GM19468 (cell line): ENCODE measurements around the gene UFC1.

ENCODE experiments used
- ATAC-seq: cut with Tn5 transposase; IDR thresholded peaks from one replicate; pipeline ENCODE4 v1.9.1; 2021; ENCODE audit warnings: mild to moderate bottlenecking, moderate library complexity, moderate number of reproducible peaks; ENCODE audit not compliant: unreplicated experiment; ENCODE audit errors: extremely low read depth

The UFC1 gene

DNA sequence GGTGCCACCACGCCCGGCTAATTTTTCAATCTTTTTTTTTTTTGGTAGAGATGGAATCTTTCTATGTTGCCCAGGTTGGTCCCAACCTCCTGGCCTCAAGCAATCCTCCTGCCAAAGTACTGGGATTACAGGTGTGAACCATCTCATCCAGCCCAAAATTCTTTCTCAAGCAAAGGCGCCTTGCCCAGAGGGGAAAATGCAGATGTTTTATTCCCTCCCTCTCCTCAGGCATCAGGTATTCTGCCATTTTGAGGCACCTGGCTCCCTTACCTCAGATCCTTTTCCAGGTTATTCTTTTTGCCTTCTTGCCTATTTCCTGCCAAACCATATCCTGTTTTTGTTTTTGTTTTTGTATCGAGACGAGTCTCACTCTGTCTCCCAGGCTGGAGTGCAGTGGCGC is 34.6 kb downstream of the UFC1 start:
- ATAC-seq = no peak

DNA sequence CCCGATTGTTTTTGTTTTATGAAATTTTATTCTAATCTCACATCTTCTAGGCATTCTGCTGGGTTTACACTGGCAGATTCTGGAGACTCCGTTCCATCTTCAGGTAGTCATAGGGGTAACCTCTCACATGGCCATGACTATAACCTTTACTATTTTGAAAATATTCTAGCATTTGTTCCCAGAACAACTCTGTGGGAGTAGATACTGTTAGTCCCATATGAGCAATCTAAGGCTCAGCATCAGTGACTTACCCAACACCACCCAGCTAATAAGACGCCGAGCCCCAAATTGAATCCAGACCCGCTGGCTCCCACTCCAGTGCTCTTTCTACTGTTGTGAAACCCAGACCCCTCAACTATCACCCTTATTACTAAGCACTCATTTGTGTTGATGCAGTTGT is 35.3 kb downstream of the UFC1 start:
- ATAC-seq = no peak

DNA sequence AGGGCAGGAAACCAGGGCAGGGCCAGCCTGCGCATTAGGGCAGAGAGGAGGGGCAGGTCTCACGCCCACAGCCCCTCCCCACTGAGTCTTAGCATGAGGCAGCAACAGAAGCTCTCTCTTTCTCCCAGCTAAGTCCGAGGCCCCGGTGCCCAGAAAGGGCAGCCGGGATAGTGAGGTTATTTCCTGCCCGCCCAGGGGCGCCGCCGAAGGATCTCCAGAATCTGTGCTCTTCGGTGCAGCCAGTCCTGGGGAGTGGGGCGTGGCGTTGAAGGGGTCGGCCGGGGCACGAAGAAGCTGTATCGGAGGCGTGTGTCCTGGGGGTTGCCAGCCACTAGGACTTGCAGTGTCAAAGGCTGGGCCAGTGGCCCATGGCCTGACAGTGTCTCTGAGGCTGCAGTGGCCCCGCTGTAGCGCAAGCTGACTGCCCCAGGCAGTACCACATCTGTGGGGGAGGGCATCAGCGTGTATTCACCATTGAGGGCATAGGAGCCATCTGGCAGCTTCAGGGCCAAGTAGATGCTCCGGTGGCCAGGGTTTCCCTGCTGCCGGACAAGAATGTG is 37.3 kb downstream of the UFC1 start:
- ATAC-seq = no peak

DNA sequence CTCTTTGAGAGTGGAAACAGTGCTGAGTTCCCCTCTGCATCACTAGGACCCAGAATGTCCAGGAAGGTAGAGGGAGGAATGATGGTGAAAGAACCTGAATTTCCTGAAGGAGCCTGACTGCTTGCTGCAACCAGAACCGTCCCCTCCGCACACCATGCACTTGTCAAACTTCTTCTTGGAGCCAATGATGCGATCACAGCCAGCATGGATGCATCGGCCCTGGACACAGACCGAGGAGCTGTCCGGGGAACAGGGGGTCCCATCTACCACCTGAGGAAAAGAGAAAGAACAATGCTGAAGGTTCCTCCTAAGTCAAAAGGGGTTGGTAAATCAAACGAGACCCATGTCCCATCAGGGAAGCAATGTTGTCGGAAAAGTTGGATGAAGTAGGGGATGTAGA is 38.2 kb downstream of the UFC1 start:
- ATAC-seq = no peak

DNA sequence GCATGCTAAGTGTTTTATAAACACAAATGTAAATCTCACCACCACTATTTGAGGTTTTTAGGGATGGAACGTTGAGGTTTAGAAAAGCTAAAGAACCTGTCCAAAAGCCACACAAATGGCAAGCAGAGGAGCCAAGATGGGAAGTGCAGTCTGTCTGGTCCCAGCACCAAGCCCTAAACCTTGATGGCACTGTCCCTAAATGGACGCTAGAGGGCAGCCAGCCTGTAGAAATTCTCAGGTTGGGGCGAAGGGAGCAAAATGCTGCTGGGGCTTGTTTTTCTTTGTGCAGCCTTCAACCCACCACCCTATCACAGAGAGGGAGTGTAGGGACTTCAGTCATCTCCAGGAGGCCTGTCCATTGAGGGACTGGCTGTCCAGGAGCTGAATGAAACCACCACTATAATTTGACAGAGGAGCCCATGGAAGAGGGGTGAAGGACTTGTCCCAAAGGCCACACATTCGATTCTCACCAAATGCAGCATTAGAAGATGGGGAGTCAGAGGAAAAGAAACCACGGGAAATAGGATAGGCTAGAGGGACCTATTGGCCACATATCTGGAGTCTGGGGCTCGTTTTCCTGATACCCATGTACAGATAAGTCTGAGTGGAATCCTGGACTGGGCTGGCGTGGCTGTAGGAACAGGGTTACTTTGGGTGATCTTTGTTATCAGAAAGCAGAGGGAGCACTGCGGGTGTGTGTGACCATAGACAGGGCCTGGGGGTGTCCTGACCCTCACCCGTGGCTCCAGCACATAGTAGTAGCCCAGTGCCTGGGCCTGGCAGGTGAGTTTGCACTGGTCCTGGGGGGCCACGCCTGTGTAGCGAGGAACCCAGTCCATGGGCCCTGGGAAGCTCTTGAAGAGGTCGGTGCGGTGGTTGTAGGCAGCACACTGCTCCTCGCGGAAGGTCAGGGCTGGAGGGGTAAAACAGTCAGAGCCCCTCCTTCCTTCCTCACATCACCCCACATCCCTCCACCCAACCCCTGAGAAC is 39.0 kb downstream of the UFC1 start:
- ATAC-seq = no peak

DNA sequence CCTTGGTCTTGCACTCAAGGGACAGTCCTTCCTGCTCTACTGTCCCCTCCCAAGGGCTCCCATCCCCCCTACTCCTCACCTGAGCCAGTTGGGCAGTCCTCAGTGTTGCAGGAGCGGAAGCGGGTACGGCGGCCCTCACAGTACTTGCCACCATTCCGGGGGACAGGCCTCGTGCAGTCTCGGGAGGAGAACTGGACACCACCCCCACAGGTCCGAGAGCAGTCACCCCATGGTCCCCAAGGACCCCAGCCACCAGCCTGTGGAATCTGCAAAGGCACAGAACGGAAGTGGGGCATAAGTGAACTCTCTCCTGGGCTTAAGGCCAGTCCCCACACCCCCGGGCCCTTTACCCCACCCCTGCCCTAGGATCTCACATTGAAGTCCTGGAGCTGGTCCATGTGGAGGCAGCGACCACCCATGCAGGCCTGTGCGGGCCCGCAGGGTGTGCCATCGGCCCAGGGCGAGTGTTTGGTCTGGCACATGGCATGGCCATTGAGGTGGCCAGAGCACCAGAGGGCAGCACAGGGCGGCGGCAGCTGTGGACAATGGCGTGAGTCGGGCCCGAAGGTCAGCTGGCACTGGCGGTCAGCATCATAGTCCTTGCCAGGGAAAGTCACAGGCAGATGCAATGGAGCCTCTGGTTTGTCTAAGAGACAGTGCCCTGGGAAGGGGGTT is 39.9 kb downstream of the UFC1 start:
- ATAC-seq = no peak

DNA sequence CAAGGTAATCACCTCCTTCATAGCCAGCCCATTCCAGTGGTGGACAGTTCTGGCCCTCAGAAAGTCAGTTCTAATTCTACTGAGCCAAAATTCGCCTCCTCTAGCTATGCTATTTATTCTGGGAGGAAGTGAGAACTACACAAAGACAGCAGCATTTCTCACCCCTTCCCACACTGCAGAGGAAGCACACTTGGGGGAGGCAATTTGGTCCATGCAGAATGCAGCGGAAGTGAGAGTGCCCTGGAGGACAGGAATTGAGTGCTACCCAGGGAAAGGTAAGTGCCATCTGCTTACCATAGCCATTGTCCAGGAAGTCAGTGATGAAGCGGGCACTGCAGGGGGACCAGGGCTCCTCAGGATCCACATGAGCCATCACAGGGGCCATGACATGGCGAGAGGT is 41.4 kb downstream of the UFC1 start:
- ATAC-seq = no peak

DNA sequence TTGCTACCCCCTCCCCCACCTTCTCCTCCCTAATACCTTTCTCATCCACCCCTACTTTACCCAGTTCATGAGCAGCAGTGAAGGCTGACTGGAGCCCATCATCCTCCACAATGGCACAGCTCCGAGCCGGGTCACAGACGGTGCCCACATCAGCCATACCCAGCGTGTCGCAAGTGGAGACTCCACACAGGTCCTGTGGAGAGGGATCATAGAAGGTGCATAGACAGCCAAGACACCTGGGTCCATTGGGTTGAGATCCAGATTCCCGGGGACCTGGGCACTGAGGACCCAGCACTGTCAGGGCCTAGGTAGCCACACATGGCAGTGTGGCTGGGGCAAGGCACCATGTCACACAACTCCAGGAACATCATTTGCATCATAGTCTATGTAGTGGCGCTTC is 42.3 kb downstream of the UFC1 start:
- no peak for ATAC-seq

DNA sequence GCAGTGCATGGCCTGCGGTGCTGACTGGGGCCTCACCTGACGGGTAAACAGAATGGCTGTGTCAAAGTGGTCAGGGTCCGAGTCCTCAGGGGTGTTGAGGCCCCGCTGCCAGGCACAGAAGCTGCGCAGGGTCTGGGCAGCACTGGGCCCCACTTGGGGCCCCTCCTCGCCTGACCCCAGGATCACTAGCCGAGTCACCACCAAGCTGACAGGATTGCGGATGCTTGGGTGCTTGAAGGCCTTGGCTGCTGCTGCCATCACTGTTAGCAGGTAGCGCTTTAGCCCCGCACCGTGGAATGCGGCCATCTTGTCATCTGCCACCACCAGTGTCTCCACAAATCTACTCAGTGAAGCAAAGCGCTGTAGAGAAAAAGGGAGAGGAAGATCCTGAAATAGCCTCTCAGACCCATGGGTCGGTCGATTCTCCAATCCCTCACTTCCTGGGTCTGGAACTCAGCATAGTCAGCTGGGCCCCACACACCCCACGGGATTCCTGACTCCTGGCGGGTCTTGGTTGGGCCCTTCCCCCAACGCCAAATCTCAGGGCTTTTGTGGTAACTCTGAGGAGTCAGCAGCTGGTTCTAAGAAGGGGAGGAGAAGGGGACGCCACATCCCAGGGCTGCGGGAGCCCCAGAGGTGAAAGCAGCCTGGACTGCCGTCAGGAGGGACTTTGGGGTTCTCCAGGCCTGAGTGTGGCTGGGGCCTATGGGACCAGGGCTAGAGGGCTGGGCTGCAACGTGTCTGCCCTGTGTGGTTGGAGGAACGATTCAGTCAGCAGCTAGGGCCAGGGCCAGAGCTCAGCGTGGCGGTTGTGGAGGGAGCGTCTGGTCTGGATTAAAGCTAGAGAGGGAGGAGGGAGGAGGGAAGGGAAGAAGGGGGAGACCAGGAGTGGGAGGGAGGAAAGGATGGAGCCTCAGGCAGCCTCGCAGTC is 43.0 kb downstream of the UFC1 start:
- no peak for ATAC-seq

DNA sequence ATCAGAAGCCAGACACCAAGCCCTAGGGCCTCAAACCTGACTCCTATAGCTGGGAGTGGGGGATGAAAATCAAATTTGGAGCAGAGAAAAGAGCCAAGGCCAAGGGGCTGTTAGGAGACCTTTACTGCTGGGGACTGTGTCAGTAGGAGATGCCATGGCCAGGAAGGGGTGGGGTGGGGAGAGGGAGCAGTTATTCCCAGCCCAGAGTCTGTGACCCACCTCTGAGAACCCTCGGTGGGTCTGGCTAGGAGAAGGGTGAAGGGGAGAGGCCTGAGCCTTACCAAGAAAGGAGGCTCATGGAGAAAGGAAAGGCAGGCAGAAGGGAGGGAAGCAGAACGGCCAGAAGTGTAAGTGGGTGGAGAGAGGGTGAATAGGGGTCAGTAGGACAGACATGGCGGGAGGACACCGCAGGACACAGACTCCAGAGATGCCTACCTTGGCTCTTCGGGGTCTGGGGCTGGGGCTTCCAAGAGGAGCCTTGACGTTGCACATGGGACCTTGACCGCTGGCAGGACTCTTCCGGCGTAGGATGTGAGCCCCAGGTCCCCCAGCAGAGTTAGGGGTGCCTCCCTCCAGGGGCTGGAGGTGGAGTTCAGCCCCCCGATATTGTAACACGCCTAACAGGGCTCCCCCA is 43.9 kb downstream of the UFC1 start:
- ATAC-seq = no peak

DNA sequence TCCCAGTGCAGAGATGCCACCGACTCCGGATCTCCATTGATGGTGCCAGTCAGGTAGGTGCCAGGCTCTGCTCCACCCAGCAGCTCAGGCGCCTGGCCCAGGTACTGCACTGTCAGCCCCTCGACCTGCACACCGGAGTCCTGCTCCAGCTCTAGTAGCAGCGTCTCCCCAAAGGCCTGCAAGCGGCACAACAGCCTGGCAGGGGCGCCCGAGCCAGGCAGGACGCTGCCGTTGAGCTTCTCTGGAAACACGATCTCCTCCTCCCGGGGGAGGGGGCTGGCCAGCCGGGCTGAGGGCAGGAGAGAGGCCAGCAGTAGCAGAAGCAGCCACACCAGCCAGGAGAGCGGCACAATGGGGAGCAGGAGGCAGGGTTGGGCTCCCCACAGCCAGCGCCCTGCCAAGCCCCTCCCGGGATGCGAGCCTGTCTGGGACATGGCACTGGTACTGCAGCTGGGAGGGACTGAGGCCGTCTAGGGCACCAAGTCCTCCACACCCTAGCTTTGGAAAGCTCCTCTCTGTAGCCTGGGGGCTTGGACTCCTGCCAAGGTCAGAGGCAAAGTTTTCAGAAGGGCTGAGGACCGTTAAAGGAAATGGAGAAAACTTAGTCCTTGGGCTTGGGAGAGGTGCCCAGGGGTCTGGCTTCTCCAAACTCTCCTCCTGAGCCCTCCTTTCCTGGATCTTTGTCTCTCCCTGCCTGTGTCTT is 44.6 kb downstream of the UFC1 start:
- no peak for ATAC-seq

DNA sequence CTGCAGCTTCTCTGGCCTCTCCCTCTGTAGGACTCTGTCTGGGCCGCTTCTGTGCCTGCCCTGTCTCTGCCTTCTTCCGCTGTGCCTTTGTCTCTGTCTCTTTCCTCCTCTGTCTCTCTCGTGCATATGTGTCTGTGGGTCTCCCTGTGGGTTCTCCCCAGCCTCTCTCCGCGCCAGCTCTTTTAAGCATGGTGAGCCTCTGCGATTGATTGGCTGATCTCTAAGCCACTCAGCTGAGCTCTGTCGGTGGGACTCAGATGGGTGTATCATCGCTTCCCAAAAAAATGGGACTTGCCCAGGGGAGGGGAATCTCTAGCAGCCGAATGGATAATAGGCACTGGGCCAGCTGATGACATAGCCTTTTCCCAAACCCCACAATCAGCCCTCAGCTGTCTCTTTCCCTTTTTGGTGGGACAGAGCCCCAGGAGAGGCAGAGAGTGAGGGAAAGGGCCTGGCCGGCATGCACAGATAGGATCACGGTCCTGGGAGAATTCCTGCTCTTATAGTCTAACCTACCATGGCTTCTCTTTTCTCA is 45.2 kb downstream of the UFC1 start, which contains the start of gene ADAMTS4:
Gene ADAMTS4 (minus strand): TSS at position 158 of the 535 bp plus-strand sequence. CDS start 427 bp downstream, outside the sequence.
- ATAC-seq = no peak

DNA sequence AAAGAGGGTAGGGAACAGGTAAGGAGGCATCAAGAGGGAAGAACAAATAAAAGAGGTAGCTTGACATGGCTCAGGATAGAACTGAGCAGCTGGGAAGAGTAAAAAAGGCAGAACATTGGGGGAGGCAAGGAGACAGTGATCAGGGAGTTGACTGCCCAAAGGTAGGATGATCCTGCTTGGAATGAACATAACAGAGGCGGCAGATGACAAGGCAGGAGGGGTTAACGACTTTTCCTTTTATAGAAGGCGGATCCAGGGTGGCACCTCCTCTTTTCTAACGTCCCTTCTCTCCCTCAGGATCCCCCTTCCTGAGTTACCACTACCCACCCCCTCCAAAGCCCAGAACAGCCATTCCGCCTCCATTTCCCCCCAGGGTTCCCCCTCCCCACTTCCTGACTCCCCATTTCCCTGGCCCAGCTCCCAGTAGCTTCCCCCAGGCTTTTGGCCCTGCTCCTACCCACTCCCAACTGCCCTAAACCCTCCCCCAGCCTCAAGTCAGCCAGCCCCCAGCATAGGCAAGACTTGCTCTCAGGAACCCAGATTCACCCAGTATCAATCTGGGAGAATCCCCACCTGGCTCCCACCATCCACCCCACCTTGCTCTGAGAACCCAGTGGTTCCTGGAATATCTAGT is 45.8 kb downstream of the UFC1 start:
- no peak for ATAC-seq

DNA sequence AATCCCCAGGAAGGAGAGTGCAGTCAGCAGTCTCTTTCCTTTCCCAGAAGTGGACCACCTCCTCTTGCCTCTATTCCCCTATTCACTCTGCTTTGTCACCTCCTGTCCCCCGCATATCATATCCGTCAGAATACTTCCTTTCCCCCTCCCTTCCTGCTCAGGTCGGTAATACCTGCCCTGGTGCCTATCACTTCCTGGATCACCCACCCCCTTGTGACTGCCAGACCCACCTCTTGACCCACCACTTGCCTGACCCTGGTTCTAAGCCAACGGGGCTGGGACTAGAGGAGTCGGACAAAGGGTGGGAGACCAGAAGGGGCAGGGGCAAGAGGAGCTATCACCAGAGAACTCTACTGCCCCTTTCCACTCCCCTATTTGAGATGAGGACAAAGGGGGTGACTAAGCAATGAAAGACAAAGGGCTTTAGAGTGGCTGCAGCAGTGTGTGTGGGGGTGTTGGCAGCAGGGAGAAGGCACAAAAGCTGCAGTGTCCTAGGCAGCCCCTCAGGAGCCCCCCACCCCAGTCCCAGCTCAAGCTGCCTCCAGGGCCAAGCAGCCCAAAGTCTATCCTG is 46.7 kb downstream of the UFC1 start:
- no peak for ATAC-seq

DNA sequence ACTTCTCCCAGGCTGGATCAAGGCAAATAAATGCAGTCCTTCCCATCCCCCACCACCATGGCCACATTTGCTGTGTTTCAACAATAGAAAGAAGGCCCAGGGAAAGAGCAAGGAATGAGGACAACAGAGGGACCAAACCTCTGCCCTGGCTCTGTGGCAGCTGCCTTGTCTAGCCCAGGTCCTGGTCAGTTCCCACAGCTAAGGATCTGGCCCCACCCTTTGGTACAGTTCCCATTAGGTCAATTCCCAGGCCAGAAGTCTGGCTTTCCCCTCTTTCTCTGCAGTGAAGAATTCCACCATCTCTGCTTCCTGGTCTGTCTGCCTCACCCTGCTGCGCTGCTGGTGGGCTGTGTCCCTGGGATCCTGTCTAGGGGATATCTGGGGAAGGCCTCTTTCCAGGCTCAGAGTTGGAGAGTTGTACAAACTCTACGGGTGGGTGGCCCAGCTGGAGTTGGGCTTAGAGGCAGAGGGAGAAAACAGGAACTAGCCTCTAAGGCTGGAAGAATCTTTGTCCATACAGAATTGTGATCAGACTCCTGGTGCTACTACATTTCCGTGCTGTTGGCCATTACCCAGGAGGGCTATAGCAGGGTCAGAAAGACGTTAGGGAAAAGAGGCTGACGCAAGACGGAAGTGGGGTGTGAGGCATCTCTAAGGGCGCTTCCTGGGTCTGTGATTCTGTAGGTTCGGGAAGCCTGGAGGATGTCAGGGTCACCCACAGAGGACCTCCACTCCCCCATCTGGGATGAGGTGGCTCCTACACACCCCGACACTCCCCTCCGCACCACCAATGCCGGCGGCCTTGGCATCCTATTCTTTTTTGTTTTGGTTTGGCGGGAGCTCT is 47.4 kb downstream of the UFC1 start:
- ATAC-seq = no peak

DNA sequence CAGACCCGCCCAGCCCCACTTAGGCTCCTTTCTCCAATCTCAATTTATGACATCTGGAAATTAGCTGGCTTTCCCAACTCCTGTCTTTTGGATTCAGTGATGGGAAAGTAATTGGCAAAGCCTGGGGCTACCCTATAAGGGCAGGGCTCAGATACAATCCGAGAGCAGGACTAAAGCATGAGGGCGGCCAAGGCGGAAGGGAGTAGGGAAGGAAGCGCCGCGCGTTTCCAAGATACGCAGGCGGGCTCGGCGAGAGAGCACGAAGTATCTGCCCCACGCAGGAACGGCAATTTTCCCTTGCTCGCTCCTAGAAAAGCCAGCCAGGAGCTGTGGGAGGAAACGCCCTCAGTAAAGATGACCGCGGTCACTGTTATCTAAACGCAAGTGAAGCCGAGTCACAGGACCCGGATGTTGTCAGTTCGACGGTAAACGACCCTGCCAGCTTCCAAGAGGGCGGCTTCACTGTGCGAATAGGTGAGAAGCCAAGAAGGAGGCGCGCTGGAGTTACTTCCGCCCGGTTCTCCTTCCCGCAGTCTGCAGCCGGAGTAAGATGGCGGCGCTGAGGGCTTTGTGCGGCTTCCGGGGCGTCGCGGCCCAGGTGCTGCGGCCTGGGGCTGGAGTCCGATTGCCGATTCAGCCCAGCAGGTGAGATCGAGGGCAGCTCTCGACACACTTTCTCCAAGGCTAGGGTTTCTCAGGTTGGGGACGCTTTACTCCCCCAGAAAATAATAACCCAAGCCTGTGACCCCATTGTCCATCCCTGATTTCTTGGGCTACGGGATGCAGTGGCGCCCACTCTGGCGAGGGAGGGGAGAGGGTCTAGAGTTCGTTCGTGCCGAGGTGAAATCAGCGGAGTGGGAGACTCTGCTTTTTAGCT is 48.3 kb downstream of the UFC1 start, which contains the start of gene NDUFS2:
Gene NDUFS2 (plus strand): TSS at position 532 of the 877 bp plus-strand sequence. CDS start 19 bp downstream, at position 551.
- peak; percentile 86 for ATAC-seq
